NCI-H2107 (cell line): Measurements from ENCODE around the gene CRB2.
A peak's percentile ranks its signal among the peaks of the same experiment; 100 is the strongest.

Experiments used
- DNase-seq: peaks from one replicate; lab custom pipeline; 2025; lab: John Stamatoyannopoulos, UW

The CRB2 gene

DNA sequence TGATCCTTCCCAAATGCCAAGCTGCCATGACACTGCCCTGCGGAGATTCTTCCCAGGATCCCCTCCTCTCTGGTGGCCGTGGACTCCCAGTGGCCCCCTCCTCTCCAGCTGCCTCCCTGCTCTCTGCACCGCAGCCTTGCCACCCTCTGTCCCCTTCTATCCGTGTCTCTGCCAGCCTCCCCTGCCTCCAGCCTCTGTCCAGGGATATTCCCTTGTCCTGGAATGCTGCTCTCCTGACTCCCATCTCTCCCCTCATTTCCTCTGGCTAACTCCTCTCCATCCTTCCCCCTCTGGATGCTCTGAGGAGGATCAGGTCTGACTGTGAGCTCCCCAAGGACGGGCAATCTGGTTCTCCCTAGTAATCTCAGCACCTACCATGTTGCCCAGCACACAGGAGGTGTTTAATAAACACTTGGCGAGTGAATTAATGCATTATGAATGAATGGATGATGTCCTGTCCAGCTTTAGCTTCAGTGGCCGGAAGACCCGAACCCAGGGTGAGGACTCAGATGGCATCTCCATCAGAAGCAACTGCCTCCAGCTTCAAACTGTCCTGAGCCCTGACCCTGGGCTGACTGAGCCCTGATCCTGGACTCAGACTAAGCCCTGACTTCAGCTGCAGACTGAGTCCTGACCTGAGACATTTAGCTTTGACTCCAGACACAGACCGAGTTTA is 7.5 kb upstream of the CRB2 start:
- no peak for DNase-seq

DNA sequence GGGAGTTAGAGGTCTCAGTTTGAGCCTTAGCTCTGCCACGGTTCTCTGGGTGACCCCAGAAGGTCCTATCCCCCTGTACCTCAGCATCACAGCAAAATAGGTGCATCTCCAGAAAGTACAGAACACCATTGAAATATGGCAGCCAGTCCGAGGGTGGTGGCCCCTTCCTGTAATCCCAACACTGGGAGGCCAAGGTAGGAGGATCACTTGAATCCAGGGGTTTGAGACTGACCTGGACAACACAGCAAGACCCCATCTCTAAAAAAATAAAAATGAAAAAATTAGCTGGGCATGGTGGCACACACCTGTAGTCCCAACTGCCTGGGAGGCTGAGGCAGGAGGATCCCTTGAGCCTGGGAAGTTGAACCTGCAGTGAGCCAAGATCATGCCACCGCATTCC is 7.0 kb upstream of the CRB2 start:
- DNase-seq: no peak

DNA sequence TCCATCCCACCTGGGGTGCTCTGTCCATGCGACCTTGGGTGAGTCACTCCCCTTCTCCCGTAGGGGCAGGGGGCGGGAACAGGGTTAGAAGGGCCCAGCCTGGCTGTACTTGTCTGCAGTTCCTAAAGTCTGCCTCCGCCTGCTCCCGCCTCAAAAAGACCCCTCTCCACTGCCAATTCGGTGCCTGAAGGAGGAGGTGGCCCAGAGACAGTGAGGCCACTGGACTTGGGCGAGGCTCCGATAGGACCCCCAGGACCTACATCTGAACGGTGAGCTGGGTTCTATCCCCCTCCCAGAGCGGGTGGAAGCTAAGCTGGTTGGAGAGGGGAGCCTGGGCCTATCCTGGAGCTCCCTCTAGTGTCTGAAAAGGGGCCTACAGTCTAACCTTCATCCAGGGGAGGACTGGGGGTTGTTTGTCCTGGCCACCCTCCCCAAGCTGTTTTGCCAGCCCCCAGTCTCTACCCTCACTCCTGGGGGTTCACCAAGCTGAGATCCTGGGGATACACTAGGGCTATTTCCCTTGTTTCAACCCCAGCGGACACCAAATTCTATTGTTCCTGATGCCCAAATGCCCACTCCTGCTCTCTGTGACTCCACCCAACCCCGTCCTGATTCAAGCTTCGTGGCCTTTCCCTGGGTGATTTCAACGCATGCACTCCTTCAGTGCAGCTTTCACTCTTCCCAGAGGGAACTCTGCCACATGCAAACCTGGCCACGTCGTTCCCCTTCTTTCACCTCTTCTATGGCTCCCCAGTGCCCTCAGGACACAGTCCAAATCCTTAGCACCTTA is 6.1 kb upstream of the CRB2 start:
- DNase-seq: peak; percentile 43

- DNase-seq: no peak
Observed at GRCh38 chr9:123350590-123351310, 5.2 kb upstream of the CRB2 start.

GRCh38 chr9:123353041-123353440 is 3.0 kb upstream of the CRB2 start:
- DNase-seq: no peak

- DNase-seq: no peak
Observed at GRCh38 chr9:123353984-123354591, 1.9 kb upstream of the CRB2 start.

DNA sequence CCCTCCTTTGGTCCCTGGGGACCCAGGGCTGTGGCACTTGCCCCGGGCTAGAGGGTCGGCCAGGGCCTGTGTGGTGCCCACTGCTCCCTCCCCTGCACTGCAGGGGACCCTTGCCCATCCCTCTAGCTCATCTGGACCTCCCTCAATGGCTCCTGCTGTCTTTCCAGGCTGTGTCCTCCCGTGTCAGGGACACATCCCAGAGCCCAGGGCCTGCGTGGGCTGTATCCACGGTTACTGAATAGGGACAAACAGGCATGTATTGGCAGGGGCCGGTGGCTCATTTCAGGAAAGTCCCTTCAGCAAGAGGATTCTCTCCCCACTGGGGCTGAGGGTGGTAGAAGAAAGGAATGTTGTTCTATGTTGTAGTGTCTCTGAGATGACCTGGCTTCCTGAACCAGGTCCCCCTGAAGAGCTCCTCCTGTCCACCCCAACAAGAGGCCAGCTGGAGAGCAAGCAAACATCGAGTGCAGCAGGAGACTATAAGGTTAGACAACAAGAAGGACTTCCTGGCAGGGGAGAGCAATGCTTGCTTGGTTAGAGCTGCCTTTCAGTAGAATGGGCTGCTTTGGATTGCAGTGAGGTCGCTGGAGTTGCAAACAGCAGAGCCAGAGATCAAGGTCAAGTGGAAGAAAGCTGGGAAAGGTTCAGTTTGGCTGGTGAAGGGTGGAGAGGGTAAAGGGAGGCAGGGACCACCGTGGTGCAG is 1.0 kb upstream of the CRB2 start:
- DNase-seq: no peak

DNA sequence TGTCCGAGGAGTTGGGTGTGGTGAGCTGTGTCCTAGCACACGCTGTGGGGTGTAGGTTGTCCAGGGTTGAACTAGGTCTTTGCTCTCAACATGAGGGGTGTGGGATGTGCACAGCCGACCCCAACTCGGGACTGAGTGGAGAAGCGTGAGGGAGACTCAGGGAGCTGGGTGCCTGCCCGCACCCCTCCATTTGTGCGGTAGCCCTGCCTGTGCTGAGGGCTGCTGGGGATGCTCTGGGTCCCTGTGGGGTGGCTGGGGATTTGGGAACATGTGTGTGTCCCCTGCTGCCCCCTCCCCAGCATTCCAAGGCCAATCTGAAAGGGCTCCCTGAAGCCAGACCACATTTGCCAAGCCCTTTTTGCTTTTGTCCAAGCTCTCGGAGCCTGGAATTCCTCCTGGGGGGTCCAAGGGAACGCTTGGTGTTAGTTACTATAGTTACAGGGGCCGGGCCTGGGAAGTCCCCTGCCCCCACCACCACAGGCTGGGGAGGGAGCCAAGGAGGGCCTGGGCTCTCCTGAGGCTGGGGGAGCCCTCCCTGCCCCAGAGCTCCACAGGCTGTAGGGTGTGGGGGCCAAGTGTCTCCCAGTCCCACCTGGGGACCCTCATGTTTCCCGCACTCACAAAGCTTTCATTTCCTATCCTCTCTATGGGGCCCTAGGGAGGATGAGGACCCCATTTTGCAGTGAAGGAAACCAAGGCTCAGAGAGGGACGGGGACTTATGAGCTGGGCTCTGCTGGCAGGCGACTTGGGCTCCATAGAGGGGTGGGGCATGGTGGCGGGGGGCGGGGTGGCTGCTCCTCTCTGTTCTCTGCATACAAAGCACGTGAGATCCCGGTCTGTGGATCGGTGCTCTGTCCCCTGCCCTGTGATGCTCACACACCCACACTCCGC is 1.1 kb downstream of the CRB2 start:
- DNase-seq: no peak

DNA sequence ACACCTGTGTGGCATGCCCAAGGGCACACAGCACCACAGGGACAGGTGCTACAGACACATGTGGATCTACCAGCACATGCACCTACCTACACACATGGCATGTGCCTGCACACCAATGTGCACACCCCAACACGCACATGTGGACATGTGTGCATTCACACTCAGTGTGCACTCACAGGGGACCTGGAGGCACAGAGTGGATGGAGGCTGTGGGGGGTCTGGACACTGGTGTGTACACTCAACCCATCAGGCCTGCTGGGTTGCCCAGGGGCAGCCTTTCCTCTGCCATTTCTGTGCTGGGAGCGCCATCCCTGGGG is 1.7 kb downstream of the CRB2 start:
- no peak for DNase-seq

- DNase-seq: no peak
Observed at GRCh38 chr9:123358181-123358905, 2.3 kb downstream of the CRB2 start.

DNA sequence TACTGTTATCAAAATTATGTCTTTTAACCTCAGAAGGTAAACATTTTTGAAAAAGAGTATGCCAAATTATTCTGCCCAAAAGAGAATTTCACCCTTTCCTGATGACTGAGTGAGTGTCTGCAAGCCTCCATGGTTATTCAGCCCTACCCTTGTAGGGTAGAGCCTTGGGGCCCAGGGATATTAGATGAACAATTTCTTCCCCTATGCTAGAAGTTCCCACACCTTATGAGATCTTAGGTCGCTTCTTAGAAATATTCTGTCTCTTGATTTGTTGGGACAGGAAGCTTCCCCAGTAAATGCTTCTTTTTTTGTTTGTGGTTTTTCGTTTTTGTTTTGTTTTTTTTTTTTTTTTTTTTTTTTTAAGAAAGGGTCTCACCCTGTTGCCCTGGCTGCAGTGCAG is 3.1 kb downstream of the CRB2 start:
- DNase-seq: no peak

DNA sequence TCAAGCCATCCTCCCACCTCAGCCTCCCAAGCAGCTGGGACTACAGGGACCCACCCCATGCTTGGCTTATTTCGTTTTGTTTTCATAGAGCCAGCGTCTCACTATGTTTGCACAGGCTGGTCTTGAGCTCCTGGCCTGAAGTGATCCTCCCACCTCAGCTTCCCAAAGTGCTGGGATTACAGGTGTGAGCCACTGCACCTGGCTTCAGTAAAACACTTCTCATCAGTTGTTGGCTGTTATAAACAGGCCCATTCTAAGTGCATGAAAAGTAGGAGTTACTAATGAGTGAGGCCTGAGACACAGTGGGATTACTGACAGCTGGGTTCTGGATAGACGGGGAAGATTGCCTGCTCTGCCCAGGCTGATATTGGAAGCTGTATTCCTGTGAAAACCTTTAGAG is 3.5 kb downstream of the CRB2 start:
- no peak for DNase-seq

DNA sequence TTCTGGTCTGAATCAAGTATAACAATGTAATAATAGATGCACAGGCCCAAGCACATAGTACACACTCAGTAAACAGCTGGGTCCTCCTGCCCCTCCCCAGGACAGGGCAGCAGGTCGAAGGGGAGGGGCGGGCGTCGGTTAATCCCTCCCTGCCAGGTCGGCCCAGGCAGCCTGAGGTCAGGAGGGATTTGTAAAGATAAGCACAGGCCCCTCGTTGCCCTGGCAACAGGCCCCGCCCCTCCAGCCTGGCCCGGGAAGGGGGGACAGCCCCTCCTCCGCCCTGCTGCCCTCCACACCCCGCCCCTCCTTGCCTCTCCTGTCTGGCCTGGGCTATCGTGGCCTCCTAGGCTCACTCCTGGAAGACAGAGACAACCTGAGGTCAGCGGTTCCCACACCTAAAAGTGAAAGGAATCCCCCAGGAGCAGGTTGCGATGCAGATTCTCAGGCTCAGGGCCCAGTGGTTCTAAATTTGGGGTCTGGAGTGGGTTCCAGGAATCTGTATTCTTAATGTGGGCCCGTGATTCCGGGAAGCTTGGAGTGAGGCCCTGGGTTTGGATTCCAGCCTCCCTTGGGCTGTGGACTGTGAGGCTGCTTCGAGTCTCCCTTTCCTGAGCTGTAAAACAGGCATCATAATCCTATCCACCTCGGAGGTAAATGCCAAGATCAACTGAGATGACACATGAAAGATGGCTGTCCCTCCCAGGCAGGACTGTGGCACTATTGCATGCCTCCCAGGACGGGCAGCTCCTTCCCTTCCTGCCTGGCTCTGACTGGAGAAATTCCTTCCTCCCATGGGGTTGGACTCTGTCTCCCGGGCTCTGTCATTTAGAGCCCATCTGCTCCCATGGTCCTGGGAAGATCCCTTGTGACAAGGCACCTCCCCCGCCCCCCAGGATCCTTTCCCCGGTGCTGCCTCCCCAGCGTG is 4.4 kb downstream of the CRB2 start:
- DNase-seq: no peak

GRCh38 chr9:123361086-123361730 is 5.2 kb downstream of the CRB2 start:
- DNase-seq: no peak

DNA sequence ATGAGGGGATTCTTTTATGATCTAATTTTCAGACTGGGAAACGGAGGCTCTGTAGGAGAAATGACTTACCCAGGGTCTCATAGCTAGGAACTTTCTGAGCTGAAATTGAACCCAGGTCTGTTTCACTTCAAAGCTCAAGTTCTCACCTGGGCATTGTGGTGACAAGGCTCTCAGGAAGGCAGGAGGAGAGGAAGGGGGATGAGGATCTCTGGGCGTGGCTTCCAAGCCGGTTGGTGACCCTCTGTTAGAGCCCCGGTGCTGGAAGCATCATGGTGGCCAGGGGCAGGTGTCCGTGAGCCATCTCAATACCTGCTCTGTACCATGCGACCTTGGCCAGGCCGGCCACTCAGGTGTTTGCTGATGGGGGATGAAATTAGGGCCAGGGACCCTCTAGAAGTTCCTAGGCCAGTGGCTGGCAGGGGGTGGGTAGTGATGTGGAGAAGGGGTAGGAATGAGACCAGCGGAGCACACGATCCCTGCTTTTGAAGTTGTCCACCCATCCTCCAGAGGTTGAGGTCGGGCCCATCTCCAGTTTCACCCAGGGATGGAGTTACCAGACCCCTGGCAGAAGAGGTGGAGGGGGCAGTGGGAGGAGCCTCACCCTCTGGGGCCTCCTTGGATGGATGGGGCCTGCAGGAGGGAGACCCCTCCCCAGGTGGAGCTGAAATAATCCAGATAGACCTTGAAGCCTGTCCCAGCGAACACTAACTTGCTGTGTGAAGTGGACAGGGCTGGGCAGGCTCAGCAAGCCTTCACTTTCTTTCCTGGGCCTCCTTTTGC is 5.9 kb downstream of the CRB2 start:
- DNase-seq: no peak

GRCh38 chr9:123362856-123363255 is 6.9 kb downstream of the CRB2 start:
- DNase-seq: no peak

DNA sequence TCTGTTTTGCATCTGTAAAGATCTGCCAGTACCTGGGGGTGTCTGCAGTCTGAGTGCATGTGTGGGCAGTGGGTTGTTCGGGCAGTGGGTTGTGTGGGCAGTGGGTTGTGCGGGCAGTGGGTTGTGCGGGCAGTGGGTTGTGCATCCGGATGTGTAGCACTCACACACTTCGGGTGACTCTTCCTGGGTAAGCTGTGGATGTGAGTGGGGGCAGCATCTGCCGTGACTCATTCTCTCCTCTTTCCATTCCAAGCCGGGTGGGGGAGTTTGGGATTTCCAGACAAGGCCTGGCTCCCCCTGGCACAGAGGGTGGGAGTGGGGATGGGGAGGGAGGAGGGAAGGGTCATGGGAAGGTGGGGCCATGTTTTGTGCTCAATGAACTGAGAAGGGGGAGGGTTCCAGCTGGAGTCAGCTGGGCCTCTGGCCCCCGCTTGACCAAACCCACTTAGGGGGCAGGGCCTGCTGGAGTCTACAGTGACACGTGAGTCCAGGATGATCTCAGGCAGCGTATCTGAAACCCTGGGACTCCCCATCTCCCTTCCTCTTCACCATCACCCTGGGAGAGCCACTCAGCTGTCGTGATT is 8.3 kb downstream of the CRB2 start:
- DNase-seq: no peak
